Stimulated activated CD8-positive, alpha-beta memory T cell treated with anti-CD3 and anti-CD28 coated beads, Interleukin-7, amount 100 ng/mL, for 48 hours (primary cell): ENCODE measurements around the gene USP44.
"Not testable (repeated sequence)": the region's sequence is repeated elsewhere in the genome, so short reads cannot be mapped to it uniquely, and the experiment has no call there.

Source experiments
- DNase-seq, 2 donors: peaks; one replicate each; pipeline ENCODE4 v3.0.0-alpha.2; 2020; ENCODE audit warnings: low read depth in 1 of 2; ENCODE audit errors: extremely low read depth in 1 of 2

The USP44 gene

DNA sequence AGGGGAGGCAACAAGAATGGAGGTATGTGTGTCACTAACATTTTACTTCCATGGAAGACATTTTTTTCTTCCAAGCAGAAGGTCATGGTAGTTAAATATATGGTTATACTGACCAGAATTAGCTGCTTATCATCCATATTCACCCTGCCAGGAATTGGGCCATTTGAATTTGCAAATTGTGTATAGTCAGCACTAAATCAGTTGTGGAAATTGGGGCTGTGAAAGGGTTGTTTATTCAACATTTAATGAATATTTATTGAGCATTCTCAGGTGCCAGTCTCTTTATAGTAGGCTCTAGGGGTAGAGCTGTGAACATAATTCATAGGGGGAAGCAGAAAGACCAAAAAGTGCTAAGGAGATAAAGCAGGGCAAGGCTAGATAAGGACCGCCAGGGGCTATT is 39.3 kb downstream of the USP44 start:
- DNase-seq, result no peak

DNA sequence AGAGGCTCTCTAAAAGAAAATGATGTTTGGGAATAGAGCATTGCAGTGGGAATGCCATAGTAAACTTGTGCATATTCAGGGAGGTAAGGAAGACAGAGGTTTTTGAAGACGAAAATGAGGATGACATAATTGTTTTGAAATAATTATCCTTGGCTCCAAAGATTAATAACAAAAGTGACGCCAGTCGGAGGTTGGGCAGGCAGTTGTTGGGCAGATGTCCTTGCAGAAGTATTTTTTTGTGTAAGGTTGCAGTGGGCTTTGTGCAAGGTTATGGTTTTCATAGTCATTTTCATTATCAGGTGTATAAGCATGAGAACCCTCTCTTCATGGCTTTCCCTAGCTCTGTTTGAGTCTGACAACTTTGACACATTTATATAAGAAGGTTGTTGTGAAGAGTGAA is 42.0 kb downstream of the USP44 start:
- DNase-seq, result no peak

DNA sequence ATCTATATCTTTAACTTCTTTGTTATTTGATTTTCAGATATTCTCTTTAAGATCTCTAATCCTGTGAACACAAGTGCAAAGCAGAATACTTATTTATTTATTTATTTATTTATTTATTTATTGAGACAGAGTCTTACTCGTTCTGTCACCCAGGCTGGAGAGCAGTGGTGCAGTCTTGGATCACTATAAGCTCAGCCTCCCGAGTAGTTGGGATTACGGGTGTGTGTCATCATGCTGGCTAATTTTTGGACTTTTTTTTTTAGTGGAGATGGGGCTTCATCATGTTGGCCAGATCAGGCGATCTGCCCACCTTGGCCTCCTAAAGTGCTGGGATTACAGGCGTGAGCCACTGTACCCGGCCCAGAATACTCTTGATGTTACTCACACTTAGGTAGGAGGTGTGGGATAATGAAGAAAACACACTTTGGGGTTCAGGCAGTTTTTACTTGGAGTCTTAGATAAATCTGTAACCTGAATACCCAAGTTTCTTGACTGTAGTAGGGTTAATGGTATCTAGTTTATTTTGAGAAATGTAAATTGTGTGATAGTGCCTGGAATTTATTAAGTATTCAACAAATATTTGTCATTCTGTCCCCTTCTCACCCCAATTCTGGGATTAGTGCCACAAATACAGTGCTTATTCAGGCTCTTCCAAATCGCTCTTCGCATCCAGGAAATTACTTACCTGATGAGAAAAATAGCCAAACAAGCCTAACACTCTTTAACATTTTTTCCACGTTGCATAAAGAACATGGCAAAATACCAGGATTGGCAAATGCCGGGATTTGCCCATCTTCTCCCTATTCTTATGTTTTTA is 44.4 kb downstream of the USP44 start:
- no peak for DNase-seq

DNA sequence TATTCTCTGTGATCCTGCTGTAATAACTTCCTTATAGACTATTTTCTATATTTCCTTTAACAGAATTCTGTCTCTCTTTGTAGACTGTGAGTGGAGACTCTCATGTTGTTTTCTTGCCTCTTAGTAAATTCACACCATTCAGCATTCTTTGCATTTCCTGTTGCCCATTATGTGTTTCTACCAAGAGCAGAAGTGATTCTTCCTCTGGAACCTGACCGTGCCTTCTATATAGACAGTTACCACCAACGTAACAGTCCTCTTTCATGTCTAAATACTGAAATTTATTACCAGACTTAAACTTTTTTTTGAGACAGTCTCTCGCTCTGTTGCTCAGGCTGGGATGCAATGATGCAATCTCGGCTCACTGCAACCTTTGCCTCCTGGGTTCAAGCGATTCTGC is 46.2 kb downstream of the USP44 start:
- DNase-seq, result no peak

DNA sequence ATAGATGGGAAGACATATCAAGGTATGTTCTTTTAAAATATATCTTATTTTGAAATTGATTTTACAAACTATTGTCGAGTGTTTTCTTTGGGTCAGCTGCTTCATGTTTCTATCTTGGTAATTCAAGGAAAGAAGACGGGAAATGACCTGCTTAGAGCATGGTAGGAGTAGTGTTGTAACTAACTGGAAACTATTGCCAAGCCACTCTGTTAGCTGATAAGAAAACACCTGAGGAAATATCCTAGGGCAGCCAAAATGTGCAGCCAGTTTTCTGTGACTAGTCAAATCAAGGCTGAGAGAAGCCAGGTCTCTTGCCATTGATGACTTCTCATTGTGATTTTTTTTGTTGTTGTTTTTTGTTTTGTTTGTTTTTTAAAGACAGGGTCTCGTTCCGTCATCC is 47.1 kb downstream of the USP44 start:
- DNase-seq, result no peak

DNA sequence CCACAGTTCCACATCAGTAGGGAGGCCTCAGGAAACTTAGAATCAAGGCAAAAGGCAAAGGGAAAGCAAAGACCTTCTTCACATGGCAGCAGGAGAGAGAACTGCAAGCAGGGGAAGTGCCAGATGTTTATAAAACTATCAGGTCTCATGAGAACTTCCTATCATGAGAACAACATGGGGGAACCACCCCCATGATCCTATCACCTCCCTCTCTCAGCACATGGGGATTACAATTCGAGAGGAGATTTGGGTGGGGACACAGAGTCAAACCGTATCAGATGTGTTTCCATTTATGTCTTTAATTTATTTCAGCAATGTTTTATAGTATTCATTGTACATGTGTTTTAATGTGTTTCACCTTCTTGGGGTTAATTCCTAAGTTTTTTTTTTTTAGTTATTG is 51.5 kb downstream of the USP44 start:
- DNase-seq, result no peak

DNA sequence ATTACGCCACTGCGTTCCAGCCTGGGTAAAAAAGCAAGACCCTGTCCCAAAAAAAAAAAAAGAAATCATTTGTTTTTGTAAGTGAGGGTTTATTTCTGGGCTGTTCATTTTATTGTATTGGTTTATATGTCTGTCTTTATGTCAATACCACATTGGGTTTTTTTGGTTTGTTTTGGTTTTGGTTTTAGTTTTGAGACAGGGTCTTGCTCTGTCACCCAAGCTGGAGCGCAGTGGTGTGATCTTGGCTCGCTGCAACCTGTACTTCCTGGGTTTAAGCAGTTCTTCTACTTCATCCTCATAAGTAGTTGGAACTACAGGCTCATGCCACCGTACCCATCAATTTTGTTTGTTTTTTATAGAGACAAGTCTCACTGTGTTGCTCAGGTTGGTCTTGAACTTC is 52.3 kb downstream of the USP44 start:
- no peak for DNase-seq

DNA sequence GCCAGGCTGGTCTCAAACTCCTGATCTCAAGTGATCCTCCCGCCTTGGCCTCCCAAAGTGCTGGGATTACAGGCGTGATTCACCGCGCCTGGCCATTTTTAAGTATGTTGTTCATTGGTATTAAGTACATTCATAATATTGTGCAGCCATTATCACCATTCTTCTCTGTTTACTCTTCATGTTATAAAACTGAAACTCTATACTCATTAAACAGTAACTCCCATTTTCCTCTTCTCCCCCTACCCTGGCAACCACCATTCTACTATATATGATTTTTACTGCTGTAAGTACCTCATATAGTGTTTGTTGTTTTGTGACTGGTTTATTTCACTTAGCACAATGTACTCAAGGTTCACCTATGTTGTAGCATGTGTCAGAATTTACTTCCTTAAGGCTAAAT is 54.2 kb downstream of the USP44 start:
- no peak for DNase-seq

DNA sequence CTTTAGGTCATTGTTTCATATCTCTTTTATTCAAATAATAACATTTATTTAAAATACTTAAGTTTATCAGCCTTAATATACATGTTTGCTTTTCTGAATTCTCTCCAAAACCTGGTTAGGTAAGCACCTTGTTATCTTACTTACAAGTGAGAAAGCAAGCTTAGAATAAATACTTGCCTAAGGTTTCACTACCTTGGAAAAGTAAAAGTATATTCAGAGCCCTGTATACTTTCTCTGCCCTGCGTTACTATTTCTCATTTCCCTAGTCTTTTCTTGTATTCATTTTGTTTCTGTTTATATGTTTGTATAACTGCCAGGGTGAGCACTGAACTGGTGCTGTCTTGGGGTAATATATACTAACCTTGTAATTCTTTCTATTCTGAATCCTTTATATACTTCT is 55.8 kb downstream of the USP44 start:
- no peak for DNase-seq

DNA sequence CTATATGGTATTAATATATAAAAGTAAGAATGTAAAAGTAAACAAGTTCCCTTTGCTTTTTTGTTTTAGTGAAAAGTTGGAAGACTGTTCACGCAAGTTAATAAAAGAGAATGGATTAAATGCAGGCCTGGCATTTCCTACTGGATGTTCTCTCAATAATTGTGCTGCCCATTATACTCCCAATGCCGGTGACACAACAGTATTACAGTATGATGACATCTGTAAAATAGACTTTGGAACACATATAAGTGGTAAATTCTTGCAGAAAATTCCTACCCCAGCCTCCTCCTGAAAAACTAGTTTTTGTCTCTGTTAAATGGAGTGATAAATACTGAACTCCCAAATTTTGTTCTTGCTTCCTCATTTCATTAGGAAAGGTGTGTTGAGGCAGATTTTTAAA is 56.4 kb downstream of the USP44 start:
- no peak for DNase-seq

DNA sequence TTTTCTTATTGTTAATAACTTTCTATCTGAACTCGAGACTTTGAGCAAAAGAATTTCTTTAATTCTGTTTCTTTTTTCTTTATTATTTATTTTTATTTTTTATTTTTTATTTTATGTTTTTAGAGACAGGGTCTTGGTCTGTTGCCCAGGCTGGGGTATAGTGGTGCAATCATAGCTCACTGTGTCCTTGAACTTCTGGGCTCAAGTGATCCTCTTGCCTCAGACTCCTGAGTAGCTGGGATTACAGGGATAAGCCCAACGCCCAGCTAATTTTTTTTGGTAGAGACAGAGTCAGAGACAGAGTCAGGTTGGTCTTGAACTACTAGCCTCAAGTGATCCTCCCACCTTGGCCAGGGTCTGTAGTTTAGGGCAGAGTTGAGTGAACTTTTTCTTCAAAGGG is 58.8 kb downstream of the USP44 start:
- DNase-seq, result no peak

DNA sequence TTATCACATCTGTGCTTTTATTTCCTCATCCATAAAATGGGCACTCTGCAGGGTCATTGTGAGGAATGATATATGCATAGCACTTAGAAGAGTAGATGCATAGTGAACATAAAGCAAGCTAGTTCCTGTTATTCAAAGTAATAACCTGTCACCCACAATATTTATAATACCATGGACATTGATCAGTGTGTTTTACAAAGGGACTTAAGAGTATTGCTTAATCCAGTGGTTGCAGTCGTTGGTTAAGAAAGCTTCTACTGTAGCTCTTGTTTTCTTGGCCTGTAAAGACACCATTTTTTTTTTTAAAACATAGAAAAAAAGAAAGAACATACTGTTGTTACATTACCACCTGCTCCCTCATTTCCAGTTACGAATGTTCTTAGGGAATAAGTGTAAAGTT is 64.3 kb downstream of the USP44 start:
- no peak for DNase-seq

DNA sequence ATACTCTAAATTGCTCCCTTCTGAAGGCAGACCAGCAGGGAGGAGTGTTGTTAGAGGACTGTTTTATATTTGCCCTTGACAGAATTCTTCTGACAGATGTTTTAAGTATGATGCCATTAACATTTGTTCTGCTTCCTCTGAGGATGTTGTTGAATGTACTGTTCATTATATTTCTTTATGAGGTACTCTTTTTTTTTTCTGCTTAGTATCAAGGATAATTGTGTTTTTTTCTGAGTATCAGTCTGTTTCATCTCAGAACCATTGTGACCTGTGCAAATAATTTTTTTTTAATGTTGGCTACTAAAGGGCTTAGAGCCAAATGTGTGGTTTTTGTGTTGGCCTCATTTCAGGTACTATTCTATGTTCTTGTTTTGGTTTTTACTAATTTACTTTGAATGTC is 66.8 kb downstream of the USP44 start:
- no peak for DNase-seq

DNA sequence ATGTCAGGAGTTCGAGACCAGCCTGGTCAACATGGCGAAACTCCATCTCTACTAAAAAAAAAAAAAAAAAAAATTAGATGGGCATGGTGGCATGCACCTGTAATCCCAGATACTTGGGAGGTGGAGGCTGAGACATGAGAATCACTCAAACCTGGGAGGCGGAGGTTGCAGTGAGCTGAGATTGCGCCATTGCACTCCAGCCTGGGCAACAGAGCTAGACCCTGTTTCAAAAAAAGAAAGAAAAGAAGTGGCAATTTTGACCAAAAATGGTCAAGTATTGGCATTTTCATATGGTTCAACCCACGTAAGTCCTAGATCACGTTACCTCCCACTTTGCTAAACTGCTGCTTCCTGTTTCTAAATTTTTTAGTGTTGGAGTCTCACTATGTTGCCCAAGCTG is 68.7 kb downstream of the USP44 start:
- DNase-seq, result not testable (repeated sequence)

DNA sequence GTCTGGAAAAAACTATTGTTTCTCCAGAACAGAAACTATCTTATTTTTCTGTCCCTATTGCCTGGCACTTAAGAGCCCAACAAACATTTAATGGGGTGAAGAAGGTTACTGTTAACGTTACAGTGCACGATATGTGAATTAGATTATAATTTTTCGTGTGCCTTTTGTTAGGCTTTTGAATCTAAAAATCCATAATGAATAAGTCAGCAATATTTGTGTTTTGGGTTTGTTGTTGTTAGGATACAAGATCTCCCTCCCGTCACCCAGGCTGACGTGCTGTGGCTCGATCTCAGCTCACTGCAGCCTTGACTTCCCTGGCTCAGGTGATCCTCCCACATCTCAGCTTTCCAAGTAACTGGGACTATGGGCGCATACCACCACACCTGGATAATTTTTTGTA is 69.4 kb downstream of the USP44 start:
- DNase-seq, result no peak

DNA sequence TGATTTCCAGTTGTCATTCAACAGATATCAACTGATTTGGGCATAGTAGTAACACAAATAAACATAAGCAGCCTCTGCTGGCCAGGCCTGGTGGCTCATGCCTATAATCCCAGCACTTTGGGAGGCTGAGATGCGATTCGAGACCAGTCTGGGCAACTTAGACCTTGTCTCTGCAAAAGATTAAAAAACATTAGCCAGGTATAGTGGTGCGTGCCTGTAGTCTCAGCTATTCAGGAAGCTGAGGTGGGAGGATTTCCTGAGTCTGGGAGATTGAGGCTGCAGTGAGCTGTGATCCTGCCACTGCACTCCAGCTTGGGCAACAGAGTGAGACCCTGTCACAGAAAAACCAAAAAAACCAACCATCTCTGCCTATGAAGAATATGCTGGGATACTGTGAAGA is 70.2 kb downstream of the USP44 start:
- DNase-seq, result no peak

DNA sequence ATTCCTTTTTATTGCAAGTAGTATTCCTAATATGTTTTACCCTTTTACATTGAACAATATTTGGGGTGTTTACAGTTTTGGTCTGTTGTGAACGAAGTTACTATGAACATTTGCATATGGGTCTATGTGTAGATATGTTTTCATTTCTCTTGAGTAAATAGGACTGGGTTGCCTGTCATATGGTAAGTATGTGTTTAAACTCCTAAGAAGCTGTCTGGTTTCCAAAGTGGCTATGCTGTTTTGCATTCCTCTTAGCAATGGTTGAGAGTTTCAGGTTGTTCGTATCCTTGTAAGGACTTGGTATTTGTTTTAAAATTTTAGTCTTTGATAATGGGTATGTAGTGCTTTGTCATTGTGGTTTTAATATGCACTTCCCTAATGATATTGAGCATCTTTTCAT is 71.0 kb downstream of the USP44 start:
- no peak for DNase-seq

DNA sequence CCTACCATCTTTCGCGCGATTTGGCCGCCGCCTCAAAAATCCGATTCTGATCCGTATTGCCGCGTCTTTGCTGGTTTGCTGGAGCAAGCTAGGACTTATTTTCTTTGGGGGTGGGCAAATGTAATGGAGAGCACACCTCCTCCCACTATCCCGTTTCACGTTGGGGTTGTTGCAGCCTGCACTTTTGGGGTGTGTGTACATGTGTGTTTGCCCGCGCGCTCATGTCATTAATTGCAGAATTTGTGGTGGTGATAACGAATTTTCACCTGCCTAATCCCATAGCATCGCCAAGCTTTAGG is 76.7 kb downstream of the USP44 start:
- no peak for DNase-seq

DNA sequence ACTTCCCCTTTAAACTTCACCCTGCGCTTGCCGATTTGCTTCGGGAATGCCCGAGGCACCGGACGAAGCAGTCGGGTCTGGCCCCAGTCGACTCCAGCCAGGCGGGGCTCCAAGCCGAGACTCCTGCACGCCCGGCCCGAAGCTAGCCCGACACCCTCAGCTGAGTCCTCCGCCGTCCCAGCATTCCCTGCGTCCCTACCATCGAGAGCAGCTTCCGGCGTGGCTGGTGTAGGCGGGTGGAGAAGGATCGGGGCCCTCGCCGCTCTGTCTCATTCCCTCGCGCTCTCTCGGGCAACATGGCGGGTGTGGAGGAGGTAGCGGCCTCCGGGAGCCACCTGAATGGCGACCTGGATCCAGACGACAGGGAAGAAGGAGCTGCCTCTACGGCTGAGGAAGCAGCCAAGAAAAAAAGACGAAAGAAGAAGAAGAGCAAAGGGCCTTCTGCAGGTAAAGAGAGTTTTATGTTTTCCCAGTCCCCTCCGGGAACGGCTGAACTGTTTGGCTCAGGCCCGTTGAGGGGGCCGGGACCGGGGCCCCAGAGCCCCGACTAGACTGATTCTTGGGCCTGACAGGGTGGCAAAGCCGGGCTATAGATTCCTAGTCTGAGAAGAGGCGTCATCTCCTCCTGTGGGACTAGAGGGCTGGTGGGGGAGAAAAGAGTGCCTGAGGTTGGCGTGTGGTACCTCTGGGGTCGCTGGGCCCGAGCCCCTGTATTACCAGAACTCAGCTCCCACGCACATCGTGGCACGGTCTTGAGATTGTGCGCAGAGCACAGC is 77.2 kb downstream of the USP44 start, which contains the start of gene METAP2:
METAP2 (plus strand) TSS at position 269 of the 776 bp plus-strand sequence; CDS start at position 297, 28 bp downstream.
- peak; percentile 89 to 95 for DNase-seq

DNA sequence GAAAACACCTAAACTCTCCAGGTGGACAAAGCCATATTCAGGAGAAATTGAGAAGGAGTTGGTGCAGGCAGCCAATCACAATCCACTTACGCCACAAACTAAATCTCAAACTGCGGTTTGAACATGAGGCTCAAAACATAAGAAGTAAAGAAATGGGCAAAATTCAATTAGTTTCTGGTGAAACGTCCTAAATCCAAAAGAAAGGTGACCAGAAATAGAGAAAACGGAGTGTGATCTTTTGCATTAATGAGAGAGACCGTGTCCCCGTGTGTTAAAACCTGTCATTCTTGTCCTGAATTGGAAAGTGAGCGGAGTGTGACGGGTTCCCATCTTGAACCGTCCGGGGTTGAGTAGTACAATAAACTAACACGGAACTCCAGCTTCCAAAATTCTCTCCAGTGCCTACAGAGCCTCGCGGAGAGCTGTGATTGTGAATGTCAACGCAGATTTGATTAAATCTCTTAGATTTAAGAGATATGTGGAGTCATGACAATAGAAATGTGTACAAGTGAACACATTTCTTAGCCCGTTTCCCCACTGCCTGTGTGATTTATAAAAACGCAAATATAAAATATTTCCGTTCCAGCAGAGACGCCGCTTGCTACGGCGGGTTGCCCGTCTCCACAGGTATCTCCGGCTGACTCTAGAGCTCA is 77.9 kb downstream of the USP44 start:
- DNase-seq, result no peak

DNA sequence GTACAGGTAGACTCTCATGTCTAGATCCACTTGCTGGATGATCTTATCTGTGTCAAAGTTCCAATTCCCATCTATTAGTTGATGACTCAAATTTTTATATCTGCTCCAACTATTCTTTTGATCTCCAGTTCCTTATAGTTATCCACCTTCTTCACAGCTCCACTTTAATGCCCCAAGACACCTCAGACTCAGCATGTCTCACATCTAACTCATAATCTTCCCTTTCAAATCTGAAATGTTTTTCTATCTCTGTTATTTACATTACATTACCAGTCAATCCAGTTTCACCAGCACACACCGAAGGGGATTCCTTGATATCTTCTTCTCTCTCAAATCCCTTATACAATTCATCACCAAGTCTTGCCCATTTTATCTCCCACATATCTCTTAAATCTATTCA is 81.0 kb downstream of the USP44 start:
- DNase-seq, result no peak
